H9 (cell line): Measurements from ENCODE around the gene LONP2. TPM values are rescaled to one million over a fixed set of nuclear protein-coding genes. Genes with fewer than 3 reads are reported as not detected.

Experiments
- DNase-seq: peaks from one replicate; pipeline ENCODE4 v3.0.0-alpha.2; 2017
- H2AFZ ChIP-seq: one replicate; pipeline ENCODE4 v1.6.1; 2013; ENCODE audit warnings: mild to moderate bottlenecking, low read length, control low read depth, moderate library complexity
- H2AK5ac ChIP-seq: 2 replicates; pipeline ENCODE4 v1.6.1; 2013; ENCODE audit warnings: low read length, control low read depth, mixed read lengths; ENCODE audit not compliant: insufficient read length
- H2BK120ac ChIP-seq: one replicate; pipeline ENCODE4 v1.6.1; 2013; ENCODE audit warnings: low read depth, mild to moderate bottlenecking, low read length, control low read depth, inconsistent platforms; ENCODE audit not compliant: poor library complexity, severe bottlenecking
- H2BK12ac ChIP-seq: 2 replicates; pipeline ENCODE4 v1.6.1; 2013; ENCODE audit warnings: low read length, control low read depth, mixed read lengths, low read depth; ENCODE audit not compliant: insufficient read length
- H2BK15ac ChIP-seq: 2 replicates; pipeline ENCODE4 v1.6.1; 2013; ENCODE audit warnings: low read depth, low read length, control low read depth
- H2BK20ac ChIP-seq: one replicate; pipeline ENCODE4 v1.6.1; 2013; ENCODE audit warnings: low read depth, mild to moderate bottlenecking, low read length, control low read depth, inconsistent platforms; ENCODE audit not compliant: poor library complexity, severe bottlenecking
- H2BK5ac ChIP-seq: 2 replicates; pipeline ENCODE4 v1.6.1; 2013; ENCODE audit warnings: low read length, control low read depth, mixed read lengths; ENCODE audit not compliant: insufficient read length
- H3K14ac ChIP-seq: 2 replicates; pipeline ENCODE4 v1.6.1; 2013; ENCODE audit warnings: low read length, control low read depth; ENCODE audit not compliant: insufficient read depth
- H3K18ac ChIP-seq: 2 replicates; pipeline ENCODE4 v1.6.1; 2013; ENCODE audit warnings: low read depth, mild to moderate bottlenecking, mixed read lengths, low read length, control low read depth; ENCODE audit not compliant: insufficient read length
- H3K23ac ChIP-seq: 2 replicates; pipeline ENCODE4 v1.6.1; 2013; ENCODE audit warnings: low read length, control low read depth, mixed read lengths, low read depth; ENCODE audit not compliant: insufficient read length
- H3K23me2 ChIP-seq: 2 replicates; pipeline ENCODE4 v1.6.1; 2013; ENCODE audit warnings: low read depth, mild to moderate bottlenecking, mixed read lengths, low read length, control low read depth; ENCODE audit not compliant: insufficient read length, poor library complexity, severe bottlenecking
- H3K27ac ChIP-seq: 2 replicates; pipeline ENCODE4 v1.5.1; 2013; ENCODE audit warnings: low read length, control low read depth, mixed read lengths, low read depth; ENCODE audit not compliant: insufficient read length
- H3K27me3 ChIP-seq: 2 replicates; pipeline ENCODE4 v1.6.1; 2013; ENCODE audit warnings: low read length, control low read depth, inconsistent platforms; ENCODE audit not compliant: insufficient read depth
- H3K4ac ChIP-seq: 2 replicates; pipeline ENCODE4 v1.6.1; 2013; ENCODE audit warnings: low read depth, mild to moderate bottlenecking, control low read depth, inconsistent platforms, low read length, moderate library complexity
- H3K4me1 ChIP-seq: 2 replicates; pipeline ENCODE4 v1.6.1; 2013; ENCODE audit warnings: low read length, control low read depth, inconsistent platforms; ENCODE audit not compliant: insufficient read depth
- H3K4me2 ChIP-seq: 2 replicates; pipeline ENCODE4 v1.6.1; 2013; ENCODE audit warnings: low read length, control low read depth, mixed read lengths; ENCODE audit not compliant: insufficient read length, insufficient read depth
- H3K56ac ChIP-seq: 2 replicates; pipeline ENCODE4 v1.6.1; 2013; ENCODE audit warnings: low read depth, mild to moderate bottlenecking, mixed read lengths, low read length, control low read depth; ENCODE audit not compliant: insufficient read length
- H3K79me1 ChIP-seq: 2 replicates; pipeline ENCODE4 v1.6.1; 2013; ENCODE audit warnings: low read depth, mild to moderate bottlenecking, moderate library complexity, low read length, control low read depth, inconsistent platforms; ENCODE audit not compliant: insufficient read depth, poor library complexity, severe bottlenecking
- H3K79me2 ChIP-seq: 2 replicates; pipeline ENCODE4 v1.6.1; 2013; ENCODE audit warnings: low read length, control low read depth, inconsistent platforms; ENCODE audit not compliant: insufficient read depth
- H3K9ac ChIP-seq: 2 replicates; pipeline ENCODE4 v1.6.1; 2013; ENCODE audit warnings: low read length, control low read depth, mixed read lengths; ENCODE audit not compliant: insufficient read length; ENCODE audit errors: extremely low read depth
- H3K9me3 ChIP-seq: one replicate; pipeline ENCODE4 v1.6.1; 2013; ENCODE audit warnings: low read depth, low read length, inconsistent platforms; ENCODE audit not compliant: control insufficient read depth
- H3T11ph ChIP-seq: one replicate; pipeline ENCODE4 v1.6.1; 2013; ENCODE audit warnings: mild to moderate bottlenecking, low read length, control low read depth, inconsistent platforms
- H4K20me1 ChIP-seq: one replicate; pipeline ENCODE4 v1.6.1; 2013; ENCODE audit not compliant: control insufficient read depth, insufficient read length, insufficient read depth
- H4K5ac ChIP-seq: 2 replicates; pipeline ENCODE4 v1.6.1; 2013; ENCODE audit warnings: low read depth, mild to moderate bottlenecking, mixed read lengths, low read length, control low read depth; ENCODE audit not compliant: insufficient read length
- H4K8ac ChIP-seq: replicated peaks from 2 replicates; pipeline ENCODE4 v1.6.1; 2013; ENCODE audit warnings: low read length, control low read depth, mixed read lengths, low read depth; ENCODE audit not compliant: insufficient read length
- H4K91ac ChIP-seq: 2 replicates; pipeline ENCODE4 v1.6.1; 2013; ENCODE audit warnings: low read depth, mild to moderate bottlenecking, moderate library complexity, mixed read lengths, low read length, control low read depth; ENCODE audit not compliant: insufficient read length
- H3K27ac Mint-ChIP-seq, 3 experiments: 2 replicates in 2 of 3; 3 replicates in 1 of 3; pipeline ENCODE4 v1.8.0; 2020 to 2021; ENCODE audit warnings: mixed read lengths in 3 of 3, mild to moderate bottlenecking in 1 of 3, moderate library complexity in 1 of 3
- H3K27me3 Mint-ChIP-seq: 2 replicates; pipeline ENCODE4 v1.8.0; 2021; ENCODE audit warnings: low read depth, mild to moderate bottlenecking, moderate library complexity, mixed read lengths
- H3K36me3 Mint-ChIP-seq, 3 experiments: 2 replicates in 2 of 3; 3 replicates in 1 of 3; pipeline ENCODE4 v1.8.0; 2020 to 2021; ENCODE audit warnings: low read depth in 3 of 3, mixed read lengths in 3 of 3; ENCODE audit not compliant: insufficient read depth in 1 of 3
- H3K4me1 Mint-ChIP-seq, 2 experiments: 2 replicates each; pipeline ENCODE4 v1.8.0; 2020; ENCODE audit warnings: mixed read lengths in 2 of 2
- H3K4me3 Mint-ChIP-seq, 2 experiments: 2 replicates in 1 of 2; 3 replicates in 1 of 2; pipeline ENCODE4 v1.8.0; 2020 to 2021; ENCODE audit warnings: mild to moderate bottlenecking in 2 of 2, mixed read lengths in 2 of 2, moderate library complexity in 1 of 2
- H3K9me3 Mint-ChIP-seq, 2 experiments: 2 replicates in 1 of 2; 3 replicates in 1 of 2; pipeline ENCODE4 v1.8.0; 2020; ENCODE audit warnings: mild to moderate bottlenecking in 2 of 2, mixed read lengths in 2 of 2, moderate library complexity in 1 of 2
- WGBS: extraction: QIAGEN DNeasy Blood & Tissue Kit; methylation state at CpG from one replicate; pipeline ENCODE4 v1.1.7; 2013; ENCODE audit warnings: missing lambda C conversion rate, low lambda C conversion rate, mixed read lengths; ENCODE audit not compliant: insufficient read length; ENCODE audit errors: extremely low coverage; 5-methylcytosine and 5-hydroxymethylcytosine counted together
- total RNA-seq: library from RNA; stranded (reverse); gene quantifications from 2 replicates; pipeline ENCODE4 v1.2.1, GENCODE V29; 2021
- TF ChIP-seq, protein P1 (sequence below): fragments of 200-600 bp; sonication (generic); conservative IDR thresholded peaks from 3 replicates; pipeline ENCODE4 v1.8.0; 2021; ENCODE audit warnings: antibody characterized with exemption, mild to moderate bottlenecking

Gene LONP2
- total RNA-seq, 1 experiment from 2014 or later = 27.8 TPM

GRCh38 chr16:48378836-48379235 lies 134.7 kb downstream of the LONP2 start:
- H3K4ac ChIP-seq = no peak overlapping the region
- no peaks in the 10 kb centered on the region for H3K9me3 ChIP-seq
- H2AK5ac ChIP-seq = no peak overlapping the region
- peaks cover 13% of the 10 kb centered on the region; the same call in 1 of the 2 replicates for H3K4me1 ChIP-seq
- H4K8ac ChIP-seq = no peak overlapping the region
- H3K36me3 Mint-ChIP-seq = no peaks in the 10 kb centered on the region
- H3K4me2 ChIP-seq = no peak overlapping the region
- no peak overlapping the region for H3K14ac ChIP-seq
- H3K27ac Mint-ChIP-seq = peak overlapping the region; percentile 1 to 79 (median 75); a peak in 5 of 7 replicates
- H3K79me2 ChIP-seq = peaks cover 76% of the 10 kb centered on the region
- H2AFZ ChIP-seq = no peak overlapping the region
- H2BK20ac ChIP-seq = no peak overlapping the region
- no peak overlapping the region for H3T11ph ChIP-seq
- H3K9ac ChIP-seq = no peak overlapping the region
- no peak overlapping the region for H2BK15ac ChIP-seq
- H3K56ac ChIP-seq = no peak overlapping the region
- H4K91ac ChIP-seq = no peak overlapping the region
- no peaks in the 10 kb centered on the region for H3K27me3 ChIP-seq
- H2BK120ac ChIP-seq = no peak overlapping the region
- H4K5ac ChIP-seq = no peak overlapping the region
- H3K23me2 ChIP-seq = peaks cover 4% of the 10 kb centered on the region
- H2BK5ac ChIP-seq = no peak overlapping the region
- H3K27me3 Mint-ChIP-seq = no peaks in the 10 kb centered on the region
- no CpG with 5 or more reads among the region's 1 CpG for WGBS
- DNase-seq = no peak
- no peaks in the 10 kb centered on the region for H4K20me1 ChIP-seq
- no peak overlapping the region for H3K18ac ChIP-seq
- no peak overlapping the region for H3K4me3 Mint-ChIP-seq
- H3K4me1 Mint-ChIP-seq = peaks cover 42 to 53% of the 10 kb centered on the region in 2 experiments
- H3K9me3 Mint-ChIP-seq = no peaks in the 10 kb centered on the region
- TF ChIP-seq, protein P1, sequence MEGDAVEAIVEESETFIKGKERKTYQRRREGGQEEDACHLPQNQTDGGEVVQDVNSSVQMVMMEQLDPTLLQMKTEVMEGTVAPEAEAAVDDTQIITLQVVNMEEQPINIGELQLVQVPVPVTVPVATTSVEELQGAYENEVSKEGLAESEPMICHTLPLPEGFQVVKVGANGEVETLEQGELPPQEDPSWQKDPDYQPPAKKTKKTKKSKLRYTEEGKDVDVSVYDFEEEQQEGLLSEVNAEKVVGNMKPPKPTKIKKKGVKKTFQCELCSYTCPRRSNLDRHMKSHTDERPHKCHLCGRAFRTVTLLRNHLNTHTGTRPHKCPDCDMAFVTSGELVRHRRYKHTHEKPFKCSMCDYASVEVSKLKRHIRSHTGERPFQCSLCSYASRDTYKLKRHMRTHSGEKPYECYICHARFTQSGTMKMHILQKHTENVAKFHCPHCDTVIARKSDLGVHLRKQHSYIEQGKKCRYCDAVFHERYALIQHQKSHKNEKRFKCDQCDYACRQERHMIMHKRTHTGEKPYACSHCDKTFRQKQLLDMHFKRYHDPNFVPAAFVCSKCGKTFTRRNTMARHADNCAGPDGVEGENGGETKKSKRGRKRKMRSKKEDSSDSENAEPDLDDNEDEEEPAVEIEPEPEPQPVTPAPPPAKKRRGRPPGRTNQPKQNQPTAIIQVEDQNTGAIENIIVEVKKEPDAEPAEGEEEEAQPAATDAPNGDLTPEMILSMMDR = no peak
- H3K79me1 ChIP-seq = peaks cover 2% of the 10 kb centered on the region
- no peak overlapping the region for H3K27ac ChIP-seq
- no peak overlapping the region for H3K23ac ChIP-seq
- H2BK12ac ChIP-seq = no peak overlapping the region
